Stimulated activated CD8-positive, alpha-beta memory T cell treated with anti-CD3 and anti-CD28 coated beads, Interleukin-4, amount 100 ng/mL, for 4 hours (primary cell): ENCODE data around the gene SHROOM3.

ENCODE experiments used
- DNase-seq, 2 donors: peaks; one replicate each; pipeline ENCODE4 v3.0.0-alpha.2; 2020; ENCODE audit warnings: low read depth in 2 of 2, low spot score in 1 of 2

The SHROOM3 gene

GRCh38 chr4:76802236-76803021 is 367.4 kb downstream of the SHROOM3 start:
- no peak for DNase-seq

GRCh38 chr4:76803522-76803921 is 368.5 kb downstream of the SHROOM3 start:
- DNase-seq, result no peak

GRCh38 chr4:76804096-76804495 is 369.1 kb downstream of the SHROOM3 start:
- DNase-seq, result no peak

GRCh38 chr4:76806346-76806745 is 371.3 kb downstream of the SHROOM3 start:
- no peak for DNase-seq

GRCh38 chr4:76806757-76807156 is 371.7 kb downstream of the SHROOM3 start:
- DNase-seq, result no peak

GRCh38 chr4:76809594-76810305 is 374.7 kb downstream of the SHROOM3 start:
- DNase-seq, result no peak

- no peak for DNase-seq
Measured at GRCh38 chr4:76811604-76812412, 376.8 kb downstream of the SHROOM3 start.

GRCh38 chr4:76813070-76813469 is 378.0 kb downstream of the SHROOM3 start:
- no peak for DNase-seq

GRCh38 chr4:76821641-76822040 is 386.6 kb downstream of the SHROOM3 start:
- DNase-seq, result no peak

- DNase-seq, result no peak
Measured at GRCh38 chr4:76822303-76822702, 387.3 kb downstream of the SHROOM3 start.

- no peak for DNase-seq
Measured at GRCh38 chr4:76823495-76823894, 388.5 kb downstream of the SHROOM3 start.

GRCh38 chr4:76830612-76830963 is 395.6 kb downstream of the SHROOM3 start:
- DNase-seq, result no peak

- no peak for DNase-seq
Measured at GRCh38 chr4:76830964-76831703, 396.1 kb downstream of the SHROOM3 start.

- no peak for DNase-seq
Measured at GRCh38 chr4:76831711-76832373, 396.8 kb downstream of the SHROOM3 start.
